ENCODE measurements around the gene GCN1. TPM values are rescaled to one million over a fixed set of nuclear protein-coding genes. Genes with fewer than 3 reads are reported as not detected.

The GCN1 gene
- total RNA-seq, 2 donors from 2014 or later = 39.3 to 120 TPM

- 32% methylated on average over 3 of the region's 3 CpGs for WGBS
- no peaks in the 10 kb centered on the region for H3K27me3 ChIP-seq (replicated peaks; ENCODE audit: insufficient read depth)
- TF ChIP-seq POLR2AphosphoS5 (IDR thresholded peaks at IDR 0.05) (no peak), POLR2A (IDR thresholded peaks at IDR 0.05) (peak; percentile 18), CTCF (IDR thresholded peaks at IDR 0.05) (peak in 1 of 4 experiments; percentile 32)
- H3K36me3 ChIP-seq = no peaks in the 10 kb centered on the region
- intact Hi-C loops (cut with DNase I) = no loop called here
- H3K4me3 ChIP-seq = no peak overlapping the region
- H3K9me3 ChIP-seq = no peaks in the 10 kb centered on the region
- no peak for DNase-seq (ENCODE audit: low spot score)
- H3K27ac ChIP-seq = peak overlapping the region; percentile 78 to 86
- H3K4me1 ChIP-seq (replicated peaks) = peaks cover 53% of the 10 kb centered on the region
Observed at GRCh38 chr12:120231316-120232011, 36.9 kb upstream of the GCN1 start.

GRCh38 chr12:120230974-120231315 lies 36.4 kb upstream of the GCN1 start:
- H3K4me1 ChIP-seq (replicated peaks) = peaks cover 53% of the 10 kb centered on the region
- H3K27ac ChIP-seq = peak overlapping the region; percentile 78 to 86
- H3K9me3 ChIP-seq = no peaks in the 10 kb centered on the region
- intact Hi-C loops (cut with DNase I) = no loop called here
- H3K36me3 ChIP-seq = no peaks in the 10 kb centered on the region
- DNase-seq (ENCODE audit: low spot score) = no peak
- no peak for TF ChIP-seq POLR2A (IDR thresholded peaks at IDR 0.05)
- TF ChIP-seq CTCF (IDR thresholded peaks at IDR 0.05) = no peak
- TF ChIP-seq POLR2AphosphoS5 (IDR thresholded peaks at IDR 0.05) = no peak
- no peak overlapping the region for H3K4me3 ChIP-seq
- WGBS = 46% methylated on average over 6 of the region's 6 CpGs
- no peaks in the 10 kb centered on the region for H3K27me3 ChIP-seq (replicated peaks; ENCODE audit: insufficient read depth)

DNA sequence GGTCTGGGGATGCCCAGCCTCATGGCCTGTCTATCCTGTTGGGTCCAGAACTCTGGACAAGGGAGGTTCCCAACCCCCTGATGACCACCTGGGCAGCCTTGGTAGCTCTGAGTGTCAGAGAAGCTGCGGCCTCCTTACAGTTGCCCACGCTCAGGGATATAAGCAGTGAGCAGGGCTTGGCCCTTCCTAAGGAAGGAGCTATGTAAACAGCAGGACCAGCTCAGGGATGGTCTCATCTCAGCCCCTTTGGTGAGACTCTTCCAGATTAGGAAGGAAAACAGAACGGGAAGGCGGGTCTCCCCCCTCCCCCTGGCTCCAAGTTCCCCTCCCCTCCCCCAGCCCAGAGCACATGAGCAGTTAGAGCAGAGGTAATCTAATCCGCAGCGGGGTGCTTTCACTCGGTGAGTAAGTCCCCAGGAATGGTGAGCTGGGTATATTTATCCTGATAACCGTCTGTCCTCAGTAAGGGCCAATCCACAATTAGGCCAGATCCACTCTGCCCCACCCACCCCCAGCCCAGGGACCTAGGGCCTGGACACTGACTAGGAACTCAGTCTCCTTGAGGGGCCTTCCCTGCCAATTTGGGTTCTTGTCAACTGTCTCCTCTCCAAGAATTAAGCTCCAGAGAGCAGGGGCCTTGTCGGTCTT lies 35.9 kb upstream of the GCN1 start:
- no peaks in the 10 kb centered on the region for H3K9me3 ChIP-seq
- peak overlapping the region; percentile 78 to 86 for H3K27ac ChIP-seq
- TF ChIP-seq POLR2AphosphoS5 (IDR thresholded peaks at IDR 0.05) = peak; percentile 51
- TF ChIP-seq POLR2A (IDR thresholded peaks at IDR 0.05) = no peak
- TF ChIP-seq CTCF (IDR thresholded peaks at IDR 0.05) = no peak
- no peak overlapping the region for H3K4me3 ChIP-seq
- H3K4me1 ChIP-seq (replicated peaks) = peaks cover 52% of the 10 kb centered on the region
- peak; percentile 44 for DNase-seq (ENCODE audit: low spot score)
- no peaks in the 10 kb centered on the region for H3K27me3 ChIP-seq (replicated peaks; ENCODE audit: insufficient read depth)
- intact Hi-C loops (cut with DNase I) = no loop called here
- 20% methylated on average over 9 of the region's 9 CpGs for WGBS
- no peaks in the 10 kb centered on the region for H3K36me3 ChIP-seq

DNA sequence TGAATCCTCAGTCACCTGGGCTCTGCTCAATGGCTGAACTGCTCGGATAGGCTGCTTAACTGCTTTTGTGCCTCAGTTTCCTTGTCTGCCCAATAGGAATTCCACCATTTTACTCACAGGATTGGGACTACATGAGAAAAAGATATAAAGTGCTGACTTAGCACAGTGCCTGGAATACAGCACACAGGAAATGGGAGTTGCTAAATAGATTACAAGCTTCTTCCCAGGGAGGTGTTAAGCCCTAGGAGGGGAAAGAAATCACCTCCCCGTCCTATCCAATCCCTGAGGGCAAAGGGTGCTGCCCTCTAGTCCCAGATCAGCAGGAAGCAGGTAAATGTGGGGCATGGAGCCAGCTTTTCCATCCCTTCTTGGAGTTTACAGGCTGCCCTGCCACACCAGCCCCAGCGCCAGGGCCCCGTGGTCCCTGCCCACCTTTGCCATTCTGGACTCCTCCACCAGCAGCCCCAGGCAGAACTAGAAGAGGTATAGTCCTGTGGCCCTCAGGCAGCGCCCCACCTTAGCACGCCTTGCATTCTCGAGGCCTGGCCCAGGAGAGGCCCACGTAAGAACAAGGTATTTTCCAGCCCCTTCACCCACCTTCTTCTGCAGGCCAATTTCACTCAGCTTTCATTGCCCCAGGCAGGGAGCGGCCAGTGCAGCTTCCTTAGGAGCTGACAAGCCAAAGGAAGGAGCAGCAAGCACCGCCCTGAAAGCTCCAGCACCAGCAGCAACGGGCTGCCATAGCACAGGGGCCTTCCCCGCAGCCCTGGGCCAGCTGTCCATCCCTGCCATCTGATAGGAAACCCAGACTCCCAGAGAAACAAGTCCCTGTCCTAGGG lies 35.2 kb upstream of the GCN1 start:
- intact Hi-C loops (cut with DNase I) = no loop called here
- Histone ChIP-seq H3K9me3 (no peaks in the 10 kb centered on the region), H3K27ac (peak overlapping the region; percentile 78 to 86), H3K36me3 (no peaks in the 10 kb centered on the region), H3K4me1 (replicated peaks) (peaks cover 52% of the 10 kb centered on the region), H3K27me3 (replicated peaks; ENCODE audit: insufficient read depth) (no peaks in the 10 kb centered on the region), H3K4me3 (no peak overlapping the region)
- no peak for DNase-seq (ENCODE audit: low spot score)
- WGBS = 36% methylated on average over 12 of the region's 12 CpGs
- TF ChIP-seq POLR2AphosphoS5 (IDR thresholded peaks at IDR 0.05) (no peak), POLR2A (IDR thresholded peaks at IDR 0.05) (no peak), CTCF (IDR thresholded peaks at IDR 0.05) (no peak)

Measured in prostate gland (tissue), 2 donors.